IMR-90 (cell line): ENCODE data around the gene SLC38A9. TPM values are rescaled to one million over a fixed set of nuclear protein-coding genes. Genes with fewer than 3 reads are reported as not detected.

Experiments used
- ATAC-seq: fragments of 200-7000 bp; cut with Tn5 transposase; 2 replicates; pipeline ENCODE4 v1.9.1; 2020; ENCODE audit warnings: low read depth, mild to moderate bottlenecking, moderate library complexity
- BruUV-seq: library from RNA; stranded (reverse); fragments of 400-500 nt; replicated peaks from 2 replicates; lab custom pipeline; 2021; lab: Mats Ljungman, UMichigan
- CTCF ChIA-PET: fragments of 300-600 bp; formaldehyde crosslinking; extraction: SDS; loops from one replicate; lab custom pipeline; 2021; ENCODE audit warnings: antibody characterized with exemption; lab: Yijun Ruan, JAX
- POLR2A ChIA-PET: fragments of 300-600 bp; sonication (Branson Sonifier 250); formaldehyde crosslinking; loops from one replicate; lab custom pipeline; 2022; ENCODE audit warnings: antibody characterized with exemption; ENCODE audit not compliant: unreplicated experiment; lab: Charles Lee
- DNase-seq: peaks from one replicate; pipeline ENCODE4 v3.0.0; 2013
- H2AFZ ChIP-seq: replicated peaks from 2 replicates; pipeline ENCODE3; 2013; ENCODE audit warnings: low read length, mild to moderate bottlenecking; ENCODE audit not compliant: poor library complexity
- H2AK5ac ChIP-seq: 2 replicates; pipeline ENCODE4 v1.6.1; 2013; ENCODE audit warnings: low read depth, low read length, inconsistent platforms
- H2AK9ac ChIP-seq: replicated peaks from 2 replicates; pipeline ENCODE3; 2013; ENCODE audit warnings: mild to moderate bottlenecking, low read depth, low read length, moderate library complexity; ENCODE audit not compliant: poor library complexity
- H2BK120ac ChIP-seq: 2 replicates; pipeline ENCODE4 v1.6.1; 2013; ENCODE audit warnings: low read depth, low read length, inconsistent platforms
- H2BK15ac ChIP-seq: 3 replicates; pipeline ENCODE4 v1.6.1; 2013; ENCODE audit warnings: low read depth, low read length, inconsistent platforms
- H2BK20ac ChIP-seq: 2 replicates; pipeline ENCODE4 v1.6.1; 2013; ENCODE audit warnings: low read depth, mild to moderate bottlenecking, inconsistent platforms, low read length, moderate library complexity
- H2BK5ac ChIP-seq: 2 replicates; pipeline ENCODE4 v1.6.1; 2013; ENCODE audit warnings: mild to moderate bottlenecking, low read depth, low read length, inconsistent platforms; ENCODE audit not compliant: poor library complexity, severe bottlenecking
- H3K14ac ChIP-seq: replicated peaks from 2 replicates; pipeline ENCODE4 v1.6.1; 2013; ENCODE audit warnings: low read depth, low read length, inconsistent platforms
- H3K18ac ChIP-seq: 2 replicates; pipeline ENCODE4 v1.6.1; 2013; ENCODE audit warnings: low read depth, low read length, control low read depth
- H3K23ac ChIP-seq: 2 replicates; pipeline ENCODE4 v1.6.1; 2013; ENCODE audit warnings: low read depth, low read length, inconsistent platforms
- H3K27ac ChIP-seq: 2 replicates; pipeline ENCODE4 v1.5.1; 2013; ENCODE audit warnings: mild to moderate bottlenecking, control low read depth, low read length; ENCODE audit not compliant: insufficient read depth
- H3K27me3 ChIP-seq: 2 replicates; pipeline ENCODE4 v1.6.1; 2013; ENCODE audit warnings: low read length; ENCODE audit not compliant: control insufficient read depth, insufficient read depth
- H3K36me3 ChIP-seq: 2 replicates; pipeline ENCODE4 v1.6.1; 2013; ENCODE audit warnings: low read length, mixed read lengths; ENCODE audit not compliant: control insufficient read depth, insufficient read depth
- H3K4ac ChIP-seq: 2 replicates; pipeline ENCODE4 v1.6.1; 2013; ENCODE audit warnings: low read depth, low read length, inconsistent platforms
- H3K4me1 ChIP-seq: 2 replicates; pipeline ENCODE4 v1.6.1; 2013; ENCODE audit warnings: low read length, mixed read lengths; ENCODE audit not compliant: control insufficient read depth, insufficient read depth
- H3K4me2 ChIP-seq: 2 replicates; pipeline ENCODE4 v1.6.1; 2013; ENCODE audit warnings: low read depth, mild to moderate bottlenecking, control low read depth, low read length, moderate library complexity
- H3K4me3 ChIP-seq: 2 replicates; pipeline ENCODE4 v1.5.1; 2013; ENCODE audit warnings: low read depth, mild to moderate bottlenecking, control low read depth, low read length, moderate library complexity; ENCODE audit not compliant: insufficient read depth
- H3K56ac ChIP-seq: 2 replicates; pipeline ENCODE4 v1.6.1; 2013; ENCODE audit warnings: low read length, inconsistent platforms; ENCODE audit not compliant: insufficient read depth; ENCODE audit errors: extremely low read depth
- H3K79me1 ChIP-seq, 2 experiments: 2 replicates each; pipeline ENCODE4 v1.6.1; 2013; ENCODE audit warnings: low read length in 2 of 2, inconsistent platforms in 1 of 2, low read depth in 1 of 2
- H3K9ac ChIP-seq: 2 replicates; pipeline ENCODE4 v1.6.1; 2013; ENCODE audit warnings: low read depth, low read length, control low read depth
- H3K9me1 ChIP-seq: 2 replicates; pipeline ENCODE4 v1.6.1; 2013; ENCODE audit warnings: low read length, inconsistent platforms; ENCODE audit not compliant: insufficient read depth
- H3K9me3 ChIP-seq: 2 replicates; pipeline ENCODE4 v1.6.1; 2013; ENCODE audit warnings: low read length; ENCODE audit not compliant: control insufficient read depth, insufficient read depth
- H4K20me1 ChIP-seq: 2 replicates; pipeline ENCODE4 v1.6.1; 2013; ENCODE audit warnings: low read length, inconsistent platforms; ENCODE audit not compliant: insufficient read depth
- H4K5ac ChIP-seq: 2 replicates; pipeline ENCODE4 v1.6.1; 2013; ENCODE audit warnings: mild to moderate bottlenecking, low read depth, low read length, control low read depth
- H4K8ac ChIP-seq, 2 experiments: 2 replicates each; pipeline ENCODE4 v1.6.1; 2013; ENCODE audit warnings: low read depth in 2 of 2, low read length in 2 of 2, control low read depth in 1 of 2, inconsistent platforms in 1 of 2
- H4K91ac ChIP-seq: 2 replicates; pipeline ENCODE4 v1.6.1; 2013; ENCODE audit warnings: low read depth, low read length, inconsistent platforms; ENCODE audit not compliant: insufficient read depth
- BHLHE40 ChIP-seq: fragments of 150-350 bp; IDR thresholded peaks from 2 replicates; pipeline ENCODE4 v1.6.1; 2016; ENCODE audit warnings: mild to moderate bottlenecking, low read depth, low read length
- CEBPB ChIP-seq: IDR thresholded peaks from 2 replicates; pipeline ENCODE4 v1.6.1; 2012; ENCODE audit warnings: low read depth, low read length, improper control_type of control experiment
- CHD1 ChIP-seq: IDR thresholded peaks from 2 replicates; pipeline ENCODE4 v1.6.1; 2012; ENCODE audit warnings: low read depth, low read length, improper control_type of control experiment
- CTCF ChIP-seq: conservative IDR thresholded peaks from 2 replicates; pipeline ENCODE4 v1.5.1; 2012; ENCODE audit warnings: mild to moderate bottlenecking, low read depth, low read length, improper control_type of control experiment
- ELK1 ChIP-seq: fragments of 150-350 bp; IDR thresholded peaks from 2 replicates; pipeline ENCODE4 v1.6.1; 2016; ENCODE audit warnings: low read depth, mild to moderate bottlenecking, low read length, moderate library complexity, borderline replicate concordance
- FOS ChIP-seq: fragments of 150-350 bp; IDR thresholded peaks from 2 replicates; pipeline ENCODE4 v1.6.1; 2016; ENCODE audit warnings: low read depth, low read length
- MAFK ChIP-seq: IDR thresholded peaks from 2 replicates; pipeline ENCODE4 v1.6.1; 2012; ENCODE audit warnings: low read depth, low read length, improper control_type of control experiment
- MAZ ChIP-seq: IDR thresholded peaks from 2 replicates; pipeline ENCODE4 v1.6.1; 2012; ENCODE audit warnings: low read depth, mild to moderate bottlenecking, low read length, improper control_type of control experiment, moderate library complexity, borderline replicate concordance
- MXI1 ChIP-seq: IDR thresholded peaks from 2 replicates; pipeline ENCODE4 v1.6.1; 2012; ENCODE audit warnings: low read depth, mild to moderate bottlenecking, low read length, moderate library complexity, borderline replicate concordance
- NFE2L2 ChIP-seq: fragments of 150-350 bp; IDR thresholded peaks from 2 replicates; pipeline ENCODE4 v1.6.1; 2016; ENCODE audit warnings: low read depth, mild to moderate bottlenecking, low read length
- POLR2A ChIP-seq: IDR thresholded peaks from 2 replicates; pipeline ENCODE4 v1.6.1; 2012; ENCODE audit warnings: mild to moderate bottlenecking, low read depth, low read length
- RAD21 ChIP-seq: IDR thresholded peaks from 2 replicates; pipeline ENCODE4 v1.6.1; 2012; ENCODE audit warnings: low read length, improper control_type of control experiment
- RCOR1 ChIP-seq: IDR thresholded peaks from 2 replicates; pipeline ENCODE4 v1.6.1; 2012; ENCODE audit warnings: mild to moderate bottlenecking, low read length, improper control_type of control experiment; ENCODE audit not compliant: insufficient replicate concordance
- RFX5 ChIP-seq: IDR thresholded peaks from 2 replicates; pipeline ENCODE4 v1.8.0; 2012; ENCODE audit warnings: low read depth, mild to moderate bottlenecking, low read length, moderate library complexity
- SMC3 ChIP-seq: fragments of 150-350 bp; IDR thresholded peaks from 2 replicates; pipeline ENCODE4 v1.6.1; 2016; ENCODE audit warnings: low read depth, mild to moderate bottlenecking, antibody characterized with exemption, low read length, moderate library complexity
- USF2 ChIP-seq: fragments of 150-350 bp; IDR thresholded peaks from 2 replicates; pipeline ENCODE4 v1.6.1; 2017; ENCODE audit warnings: mild to moderate bottlenecking, antibody characterized with exemption, low read length, low read depth
- dilution Hi-C: fragments of 300-500 bp; cut with HindIII; formaldehyde crosslinking; loops from one replicate; pipeline ENCODE4 v1.14.3; 2018; ENCODE audit warnings: low sequenced_read_pairs; ENCODE audit not compliant: unreplicated experiment
- in situ Hi-C: fragments of 300-500 bp; cut with MboI; formaldehyde crosslinking; loops from 3 replicates; pipeline ENCODE4 v1.14.3; 2019; ENCODE audit warnings: low sequenced_read_pairs, inconsistent platforms, mixed read lengths
- intact Hi-C: fragments of 100-400 bp; cut with micrococcal nuclease; formaldehyde crosslinking; loops from 2 replicates; pipeline ENCODE4 v1.10.0; 2022
- polyA plus RNA-seq, 3 experiments: library from polyadenylated mRNA; depleted of rRNA; stranded (reverse); fragments of >200 nt; gene quantifications; 2 replicates each; pipeline ENCODE4 v1.2.3, GENCODE V29; 2012; ENCODE audit warnings: low replicate concordance in 1 of 3
- total RNA-seq: library from RNA; depleted of rRNA; stranded (reverse); fragments of >200 nt; gene quantifications from 2 replicates; pipeline ENCODE4 v1.2.3, GENCODE V29; 2012

SLC38A9 gene
- total and polyA plus RNA-seq, 2 of the 4 experiments (the other 2 are of a cell fraction): 10.5 to 24.2 TPM

- Histone ChIP-seq H3K18ac (no peak overlapping the region), H3K9ac (no peak overlapping the region), H3K4ac (no peak overlapping the region), H3K27ac (no peak overlapping the region), H3K9me1 (0 out of 2 replicates have a peak, but pooled peaks cover under 1% of the 10 kb centered on the region), H2BK5ac (no peak overlapping the region), H3K23ac (no peak overlapping the region), H4K8ac (no peak overlapping the region), H2AK9ac (no peak overlapping the region), H3K4me1 (peaks cover under 1% of the 10 kb centered on the region; the same call in 1 of the 2 replicates), H2AFZ (no peak overlapping the region), H4K91ac (no peak overlapping the region), H2BK120ac (no peak overlapping the region), H3K14ac (no peak overlapping the region), H3K79me1 (peaks cover 8 to 21% of the 10 kb centered on the region in 2 experiments), H3K36me3 (peaks cover 7% of the 10 kb centered on the region), H3K4me2 (no peak overlapping the region), H2BK15ac (no peak overlapping the region), H4K20me1 (no peaks in the 10 kb centered on the region), H3K4me3 (no peak overlapping the region), H2BK20ac (no peak overlapping the region), H3K56ac (no peak overlapping the region), H4K5ac (no peak overlapping the region), H3K9me3 (no peaks in the 10 kb centered on the region), H2AK5ac (no peak overlapping the region), H3K27me3 (no peaks in the 10 kb centered on the region)
- intact Hi-C loops (no loop called here), in situ Hi-C loops (no loop called here), dilution Hi-C loops (no loop called here)
- no peak for DNase-seq
- no TSS peak for BruUV-seq
- POLR2A ChIA-PET: no interaction called here
- no peak for ATAC-seq
- CTCF ChIA-PET: interaction anchor here (1.3 kb wide), 1 partner anchor 14 kb away, joined by 3 read pairs; no protein-coding TSS in a partner anchor
- TF ChIP-seq POLR2A (no peak), CTCF (no peak), MAZ (no peak), CHD1 (no peak), RAD21 (no peak), MAFK (no peak), MXI1 (no peak), CEBPB (no peak), ELK1 (no peak), NFE2L2 (no peak), RFX5 (no peak), BHLHE40 (no peak), USF2 (no peak), FOS (no peak), SMC3 (no peak), RCOR1 (no peak)
Measured at GRCh38 chr5:55706230-55706629, 5.9 kb downstream of the SLC38A9 start.
